Panc1 (cell line): Measurements from ENCODE around the gene CA12.

ENCODE experiments used
- CTCF ChIP-seq: fragments of 450-650 bp; IDR thresholded peaks from 2 replicates; pipeline ENCODE4 v1.5.1; 2017; ENCODE audit warnings: mild to moderate bottlenecking
- POLR2AphosphoS5 ChIP-seq: IDR thresholded peaks from 2 replicates; pipeline ENCODE4 v1.6.1; 2012; ENCODE audit warnings: mild to moderate bottlenecking, low read depth, low read length, moderate library complexity
- SIN3A ChIP-seq: IDR thresholded peaks from 2 replicates; pipeline ENCODE4 v1.6.1; 2012; ENCODE audit warnings: low read depth, mild to moderate bottlenecking, low read length, moderate library complexity, borderline replicate concordance; ENCODE audit not compliant: insufficient read depth
- TCF7L2 ChIP-seq: IDR thresholded peaks from 2 replicates; pipeline ENCODE4 v1.6.1; 2011; ENCODE audit warnings: mild to moderate bottlenecking, low read depth, low read length, inconsistent platforms
- TF ChIP-seq, protein P1 (sequence below), 2 experiments: IDR thresholded peaks; 2 replicates each; pipeline ENCODE4 v1.6.1; 2011 to 2012; ENCODE audit warnings: low read depth in 2 of 2, control low read depth in 1 of 2, low read length in 1 of 2, mild to moderate bottlenecking in 1 of 2, moderate library complexity in 1 of 2; ENCODE audit not compliant: insufficient read depth in 1 of 2

GRCh38 chr15:63291507-63291906 is 90.1 kb downstream of the CA12 start:
- TF ChIP-seq POLR2AphosphoS5, result no peak
- TF ChIP-seq CTCF, result no peak
- TF ChIP-seq, protein P1, sequence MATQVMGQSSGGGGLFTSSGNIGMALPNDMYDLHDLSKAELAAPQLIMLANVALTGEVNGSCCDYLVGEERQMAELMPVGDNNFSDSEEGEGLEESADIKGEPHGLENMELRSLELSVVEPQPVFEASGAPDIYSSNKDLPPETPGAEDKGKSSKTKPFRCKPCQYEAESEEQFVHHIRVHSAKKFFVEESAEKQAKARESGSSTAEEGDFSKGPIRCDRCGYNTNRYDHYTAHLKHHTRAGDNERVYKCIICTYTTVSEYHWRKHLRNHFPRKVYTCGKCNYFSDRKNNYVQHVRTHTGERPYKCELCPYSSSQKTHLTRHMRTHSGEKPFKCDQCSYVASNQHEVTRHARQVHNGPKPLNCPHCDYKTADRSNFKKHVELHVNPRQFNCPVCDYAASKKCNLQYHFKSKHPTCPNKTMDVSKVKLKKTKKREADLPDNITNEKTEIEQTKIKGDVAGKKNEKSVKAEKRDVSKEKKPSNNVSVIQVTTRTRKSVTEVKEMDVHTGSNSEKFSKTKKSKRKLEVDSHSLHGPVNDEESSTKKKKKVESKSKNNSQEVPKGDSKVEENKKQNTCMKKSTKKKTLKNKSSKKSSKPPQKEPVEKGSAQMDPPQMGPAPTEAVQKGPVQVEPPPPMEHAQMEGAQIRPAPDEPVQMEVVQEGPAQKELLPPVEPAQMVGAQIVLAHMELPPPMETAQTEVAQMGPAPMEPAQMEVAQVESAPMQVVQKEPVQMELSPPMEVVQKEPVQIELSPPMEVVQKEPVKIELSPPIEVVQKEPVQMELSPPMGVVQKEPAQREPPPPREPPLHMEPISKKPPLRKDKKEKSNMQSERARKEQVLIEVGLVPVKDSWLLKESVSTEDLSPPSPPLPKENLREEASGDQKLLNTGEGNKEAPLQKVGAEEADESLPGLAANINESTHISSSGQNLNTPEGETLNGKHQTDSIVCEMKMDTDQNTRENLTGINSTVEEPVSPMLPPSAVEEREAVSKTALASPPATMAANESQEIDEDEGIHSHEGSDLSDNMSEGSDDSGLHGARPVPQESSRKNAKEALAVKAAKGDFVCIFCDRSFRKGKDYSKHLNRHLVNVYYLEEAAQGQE (IDR thresholded peaks at IDR 0.05; ENCODE audit: insufficient read depth in 1 of 2, low read depth in 2 of 2, low read length in 1 of 2), result no peak
- no peak for TF ChIP-seq TCF7L2
- TF ChIP-seq SIN3A, result no peak
